K562 (cell line): ENCODE measurements around the gene PLCE1.

Source experiments
- ELF4 ChIP-seq: fragments of 450-650 bp; formaldehyde crosslinking; IDR thresholded peaks from 2 replicates; pipeline ENCODE4 v1.4.0; 2022; ENCODE audit warnings: missing genetic modification characterization
- PHB2 ChIP-seq: fragments of 450-650 bp; IDR thresholded peaks from 2 replicates; pipeline ENCODE4 v1.6.1; 2017; ENCODE audit warnings: low read depth
- POLR2G ChIP-seq: fragments of 200-400 bp; formaldehyde crosslinking; IDR thresholded peaks from 2 replicates; pipeline ENCODE4 v1.6.1; 2017; ENCODE audit warnings: low read depth, mild to moderate bottlenecking, antibody characterized with exemption, low read length, moderate library complexity
- RBM22 ChIP-seq: fragments of 200-400 bp; formaldehyde crosslinking; IDR thresholded peaks from 2 replicates; pipeline ENCODE4 v1.6.1; 2018; ENCODE audit warnings: low read length, low read depth; ENCODE audit not compliant: poor library complexity, severe bottlenecking
- RBM39 ChIP-seq: fragments of 200-400 bp; formaldehyde crosslinking; optimal IDR thresholded peaks from 2 replicates; pipeline ENCODE3; 2018; ENCODE audit warnings: low read depth, low read length
- SIX5 ChIP-seq, 2 experiments: IDR thresholded peaks; 2 replicates each; pipeline ENCODE4 v1.6.1; 2011; ENCODE audit warnings: low read length in 2 of 2, borderline replicate concordance in 1 of 2, low read depth in 1 of 2, mild to moderate bottlenecking in 1 of 2, moderate library complexity in 1 of 2; ENCODE audit not compliant: insufficient read depth in 1 of 2
- SOX6 ChIP-seq: fragments of 450-650 bp; IDR thresholded peaks from 2 replicates; pipeline ENCODE4 v1.6.1; 2014; ENCODE audit warnings: mild to moderate bottlenecking
- SPI1 ChIP-seq: IDR thresholded peaks from 2 replicates; pipeline ENCODE4 v1.6.1; 2011; ENCODE audit warnings: low read depth, low read length, control low read depth, borderline replicate concordance
- ZFP36 ChIP-seq: fragments of 150-350 bp; IDR thresholded peaks from 2 replicates; pipeline ENCODE4 v1.6.1; 2018; ENCODE audit warnings: low read length, low read depth; ENCODE audit not compliant: partially characterized antibody
- ZNF431 ChIP-seq: sonication (generic); formaldehyde crosslinking; IDR thresholded peaks from 2 replicates; pipeline ENCODE4 v1.8.0; 2022; ENCODE audit warnings: mild to moderate bottlenecking, missing genetic modification reagents
- TF ChIP-seq, protein P1 (sequence below): fragments of 250-450 bp; sonication (Bioruptor Pico); IDR thresholded peaks from 2 replicates; pipeline ENCODE4 v1.6.1; 2021; ENCODE audit warnings: mild to moderate bottlenecking
- TF ChIP-seq, protein P2 (sequence below), 2 experiments: fragments of 450-650 bp; formaldehyde crosslinking in 1 of 2; IDR thresholded peaks; 2 replicates each; pipeline versions ENCODE4 v1.4.0 to v1.6.1; 2014 to 2020; ENCODE audit warnings: mild to moderate bottlenecking in 2 of 2, borderline replicate concordance in 1 of 2, low read depth in 1 of 2
- TF ChIP-seq, protein P3 (sequence below), 3 experiments: IDR thresholded peaks in 2 of 3; conservative IDR thresholded peaks in 1 of 3; 2 replicates each; pipeline ENCODE4 v1.5.1; 2011 to 2012; ENCODE audit warnings: low read length in 3 of 3, mild to moderate bottlenecking in 3 of 3, control low read depth in 2 of 3, improper control_type of control experiment in 1 of 3, inconsistent platforms in 1 of 3, low read depth in 1 of 3, mixed read lengths in 1 of 3, moderate library complexity in 1 of 3; ENCODE audit not compliant: insufficient read depth in 2 of 3

DNA sequence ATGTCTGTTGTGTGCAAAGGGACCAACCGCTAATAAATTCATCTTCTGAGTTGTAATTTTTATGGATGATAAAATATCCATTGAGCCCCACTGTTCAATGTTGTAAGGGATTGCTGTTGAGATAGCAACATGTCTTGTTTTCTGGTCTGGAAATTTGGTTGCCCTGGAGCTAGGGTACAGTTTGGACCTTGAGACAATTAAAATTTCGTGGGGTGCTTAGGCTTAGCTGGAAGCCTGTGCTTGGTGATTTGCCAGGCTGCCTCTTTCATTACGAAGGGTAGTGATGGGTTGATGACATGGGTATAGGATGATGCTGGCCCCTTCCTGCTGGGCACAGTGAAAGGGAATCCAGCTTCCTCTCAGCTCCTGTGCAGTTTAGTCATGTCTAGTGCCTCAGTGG lies 43.6 kb downstream of the PLCE1 start:
- TF ChIP-seq, protein P1, sequence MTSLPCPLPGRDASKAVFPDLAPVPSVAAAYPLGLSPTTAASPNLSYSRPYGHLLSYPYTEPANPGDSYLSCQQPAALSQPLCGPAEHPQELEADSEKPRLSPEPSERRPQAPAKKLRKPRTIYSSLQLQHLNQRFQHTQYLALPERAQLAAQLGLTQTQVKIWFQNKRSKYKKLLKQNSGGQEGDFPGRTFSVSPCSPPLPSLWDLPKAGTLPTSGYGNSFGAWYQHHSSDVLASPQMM (CRISPR knock-in tag): no peak
- TF ChIP-seq, protein P2, sequence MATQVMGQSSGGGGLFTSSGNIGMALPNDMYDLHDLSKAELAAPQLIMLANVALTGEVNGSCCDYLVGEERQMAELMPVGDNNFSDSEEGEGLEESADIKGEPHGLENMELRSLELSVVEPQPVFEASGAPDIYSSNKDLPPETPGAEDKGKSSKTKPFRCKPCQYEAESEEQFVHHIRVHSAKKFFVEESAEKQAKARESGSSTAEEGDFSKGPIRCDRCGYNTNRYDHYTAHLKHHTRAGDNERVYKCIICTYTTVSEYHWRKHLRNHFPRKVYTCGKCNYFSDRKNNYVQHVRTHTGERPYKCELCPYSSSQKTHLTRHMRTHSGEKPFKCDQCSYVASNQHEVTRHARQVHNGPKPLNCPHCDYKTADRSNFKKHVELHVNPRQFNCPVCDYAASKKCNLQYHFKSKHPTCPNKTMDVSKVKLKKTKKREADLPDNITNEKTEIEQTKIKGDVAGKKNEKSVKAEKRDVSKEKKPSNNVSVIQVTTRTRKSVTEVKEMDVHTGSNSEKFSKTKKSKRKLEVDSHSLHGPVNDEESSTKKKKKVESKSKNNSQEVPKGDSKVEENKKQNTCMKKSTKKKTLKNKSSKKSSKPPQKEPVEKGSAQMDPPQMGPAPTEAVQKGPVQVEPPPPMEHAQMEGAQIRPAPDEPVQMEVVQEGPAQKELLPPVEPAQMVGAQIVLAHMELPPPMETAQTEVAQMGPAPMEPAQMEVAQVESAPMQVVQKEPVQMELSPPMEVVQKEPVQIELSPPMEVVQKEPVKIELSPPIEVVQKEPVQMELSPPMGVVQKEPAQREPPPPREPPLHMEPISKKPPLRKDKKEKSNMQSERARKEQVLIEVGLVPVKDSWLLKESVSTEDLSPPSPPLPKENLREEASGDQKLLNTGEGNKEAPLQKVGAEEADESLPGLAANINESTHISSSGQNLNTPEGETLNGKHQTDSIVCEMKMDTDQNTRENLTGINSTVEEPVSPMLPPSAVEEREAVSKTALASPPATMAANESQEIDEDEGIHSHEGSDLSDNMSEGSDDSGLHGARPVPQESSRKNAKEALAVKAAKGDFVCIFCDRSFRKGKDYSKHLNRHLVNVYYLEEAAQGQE (IDR thresholded peaks at IDR 0.05; ENCODE audit: borderline replicate concordance): no peak
- TF ChIP-seq, protein P2 (CRISPR knock-in tag; IDR thresholded peaks at IDR 0.05; ENCODE audit: low read depth): no peak
- TF ChIP-seq PHB2 (no peak), RBM22 (no peak), SPI1 (no peak), RBM39 (no peak), SIX5 (IDR thresholded peaks at IDR 0.05; ENCODE audit: borderline replicate concordance in 1 of 2, insufficient read depth in 1 of 2, low read depth in 1 of 2, low read length in 2 of 2) (no peak), ZFP36 (no peak), ZNF431 (CRISPR knock-in tag) (no peak), ELF4 (no peak), SOX6 (no peak), POLR2G (no peak)
- TF ChIP-seq, protein P3, sequence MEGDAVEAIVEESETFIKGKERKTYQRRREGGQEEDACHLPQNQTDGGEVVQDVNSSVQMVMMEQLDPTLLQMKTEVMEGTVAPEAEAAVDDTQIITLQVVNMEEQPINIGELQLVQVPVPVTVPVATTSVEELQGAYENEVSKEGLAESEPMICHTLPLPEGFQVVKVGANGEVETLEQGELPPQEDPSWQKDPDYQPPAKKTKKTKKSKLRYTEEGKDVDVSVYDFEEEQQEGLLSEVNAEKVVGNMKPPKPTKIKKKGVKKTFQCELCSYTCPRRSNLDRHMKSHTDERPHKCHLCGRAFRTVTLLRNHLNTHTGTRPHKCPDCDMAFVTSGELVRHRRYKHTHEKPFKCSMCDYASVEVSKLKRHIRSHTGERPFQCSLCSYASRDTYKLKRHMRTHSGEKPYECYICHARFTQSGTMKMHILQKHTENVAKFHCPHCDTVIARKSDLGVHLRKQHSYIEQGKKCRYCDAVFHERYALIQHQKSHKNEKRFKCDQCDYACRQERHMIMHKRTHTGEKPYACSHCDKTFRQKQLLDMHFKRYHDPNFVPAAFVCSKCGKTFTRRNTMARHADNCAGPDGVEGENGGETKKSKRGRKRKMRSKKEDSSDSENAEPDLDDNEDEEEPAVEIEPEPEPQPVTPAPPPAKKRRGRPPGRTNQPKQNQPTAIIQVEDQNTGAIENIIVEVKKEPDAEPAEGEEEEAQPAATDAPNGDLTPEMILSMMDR (IDR thresholded peaks at IDR 0.05 in 2 of 3, conservative IDR thresholded peaks at IDR 0.05 in 1 of 3; ENCODE audit: insufficient read depth in 2 of 3, low read depth in 1 of 3, low read length in 3 of 3): no peak
